ENCODE data around the gene GAS2L1.

DNA sequence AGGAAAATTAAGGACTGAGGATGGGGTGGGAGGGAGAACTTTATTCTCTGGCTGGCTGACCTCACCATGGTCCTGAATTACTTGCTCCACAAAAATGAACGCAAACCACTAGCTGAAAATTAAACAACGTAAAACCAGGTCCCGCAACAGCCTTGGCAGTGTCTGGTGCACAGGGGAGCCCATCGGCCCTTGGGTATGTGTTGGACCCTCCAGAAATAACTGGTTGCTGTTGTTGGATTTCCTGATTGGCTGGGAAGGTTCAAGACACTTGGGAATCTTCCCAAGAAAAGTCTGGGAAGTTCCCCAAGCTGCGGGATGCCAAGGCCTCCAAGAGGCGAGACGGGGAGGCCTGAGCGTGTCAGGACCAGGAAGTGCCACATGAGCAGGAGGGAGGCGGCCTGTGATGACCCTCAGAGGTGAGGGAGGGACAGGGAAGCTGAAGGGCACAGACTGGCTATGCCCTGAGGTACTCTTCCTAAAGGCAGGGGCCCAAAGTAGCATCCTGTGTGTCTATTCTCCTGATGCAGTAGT is 19.4 kb downstream of the GAS2L1 start:
- TF ChIP-seq JUNB (IDR thresholded peaks at IDR 0.05; ENCODE audit: unreplicated experiment): no peak
- no peak for TF ChIP-seq CTCF (conservative IDR thresholded peaks at IDR 0.05; ENCODE audit: low read depth in 2 of 2)

Measured in GM23338 (cell line).